ENCODE data around the gene COPZ2.

GRCh38 chr17:48058393-48059124 is 21.0 kb upstream of the COPZ2 start:
- TF ChIP-seq CTCF (IDR thresholded peaks at IDR 0.05; ENCODE audit: insufficient read depth, low read length, poor library complexity, severe bottlenecking) (no peak), EZH2phosphoT487 (conservative IDR thresholded peaks at IDR 0.05; ENCODE audit: low read length) (no peak)
